ENCODE results near the gene RNU2-63P. TPM values are rescaled to one million over a fixed set of nuclear protein-coding genes. Genes with fewer than 3 reads are reported as not detected.
"Not testable (repeated sequence)": the region's sequence is repeated elsewhere in the genome, so short reads cannot be mapped to it uniquely, and the experiment has no call there.

RNU2-63P gene
- total and polyA plus RNA-seq, 12 donors: 4.9 to 45.8 (median 15.2) TPM; not detected in 9

GRCh38 chr2:88002359-88002707 is 14.0 kb downstream of the RNU2-63P start:
- no peaks in the 10 kb centered on the region for H3K36me3 ChIP-seq (replicated peaks in 1 of 2)
- no peak for TF ChIP-seq CTCF (IDR thresholded peaks at IDR 0.05)
- no peak for TF ChIP-seq POLR2A (IDR thresholded peaks at IDR 0.05)
- intact Hi-C loops (cut with DNase I): no loop called here
- H3K27me3 ChIP-seq: no peaks in the 10 kb centered on the region
- H3K27ac ChIP-seq: no peak overlapping the region
- DNase-seq: no peak
- H3K4me1 ChIP-seq (replicated peaks in 1 of 2): peaks cover 0 to 7% of the 10 kb centered on the region in 2 donors
- WGBS, 4 donors: 90 to 96% (median 91%) methylated on average over 6 of the region's 6 CpGs
- H3K9me3 ChIP-seq (replicated peaks in 1 of 3): no peaks in the 10 kb centered on the region
- no peak overlapping the region for H3K4me3 ChIP-seq

GRCh38 chr2:88000474-88000873 is 15.9 kb downstream of the RNU2-63P start:
- H3K27ac ChIP-seq; intact Hi-C loops (cut with DNase I); H3K4me3 ChIP-seq; H3K9me3 ChIP-seq (replicated peaks in 1 of 3); H3K4me1 ChIP-seq (replicated peaks in 1 of 2); H3K27me3 ChIP-seq; DNase-seq; H3K36me3 ChIP-seq (replicated peaks in 1 of 2): not testable (repeated sequence)
- WGBS, 4 donors: 60 to 96% (median 63%) methylated on average over 2 to 3 of the region's 3 CpGs

GRCh38 chr2:87996570-87996969 is 19.8 kb downstream of the RNU2-63P start:
- Histone ChIP-seq H3K27me3 (no peaks in the 10 kb centered on the region), H3K9me3 (replicated peaks in 1 of 3) (no peaks in the 10 kb centered on the region), H3K36me3 (replicated peaks in 1 of 2) (no peaks in the 10 kb centered on the region), H3K4me3 (no peak overlapping the region), H3K27ac (no peak overlapping the region), H3K4me1 (replicated peaks in 1 of 2) (peaks cover 0 to under 1% of the 10 kb centered on the region in 2 donors)
- no peak for TF ChIP-seq CTCF (IDR thresholded peaks at IDR 0.05)
- no peak for TF ChIP-seq POLR2A (IDR thresholded peaks at IDR 0.05)
- 62 to 85% (median 77%) methylated on average over 6 of the region's 6 CpGs for WGBS, 4 donors
- intact Hi-C loops (cut with DNase I): no loop called here
- DNase-seq: no peak

- intact Hi-C loops (cut with DNase I): no loop called here
- H3K4me3 ChIP-seq: no peak overlapping the region
- no peaks in the 10 kb centered on the region for H3K36me3 ChIP-seq (replicated peaks in 1 of 2)
- H3K4me1 ChIP-seq (replicated peaks in 1 of 2): no peaks in the 10 kb centered on the region
- no peak for TF ChIP-seq POLR2A (IDR thresholded peaks at IDR 0.05)
- TF ChIP-seq CTCF (IDR thresholded peaks at IDR 0.05): no peak
- DNase-seq: no peak
- WGBS, 4 donors: 26 to 55% (median 47%) methylated on average over 1 of the region's 1 CpG
- no peaks in the 10 kb centered on the region for H3K27me3 ChIP-seq
- no peak overlapping the region for H3K27ac ChIP-seq
- no peaks in the 10 kb centered on the region for H3K9me3 ChIP-seq (replicated peaks in 1 of 3)
Measured at GRCh38 chr2:87995756-87996155, 20.6 kb downstream of the RNU2-63P start.

- H3K4me3 ChIP-seq; intact Hi-C loops (cut with DNase I); H3K4me1 ChIP-seq (replicated peaks in 1 of 2); H3K36me3 ChIP-seq (replicated peaks in 1 of 2); H3K27ac ChIP-seq; H3K9me3 ChIP-seq (replicated peaks in 1 of 3); H3K27me3 ChIP-seq; DNase-seq: not testable (repeated sequence)
- WGBS, 4 donors: 66 to 72% (median 67%) methylated on average over 5 to 7 of the region's 7 CpGs
Measured at GRCh38 chr2:87994304-87994850, 22.0 kb downstream of the RNU2-63P start.

GRCh38 chr2:87992569-87992968 is 23.8 kb downstream of the RNU2-63P start:
- H3K4me3 ChIP-seq; intact Hi-C loops (cut with DNase I); H3K36me3 ChIP-seq (replicated peaks in 1 of 2); DNase-seq; H3K4me1 ChIP-seq (replicated peaks in 1 of 2); H3K27me3 ChIP-seq; H3K27ac ChIP-seq; H3K9me3 ChIP-seq (replicated peaks in 1 of 3): not testable (repeated sequence)
- 17 to 50% (median 23%) methylated on average over 1 to 2 of the region's 3 CpGs; no CpG with 5 or more reads in 1 of the 4 donors for WGBS, 4 donors

GRCh38 chr2:87987473-87987872 is 28.9 kb downstream of the RNU2-63P start:
- H3K9me3 ChIP-seq (replicated peaks in 1 of 3); intact Hi-C loops (cut with DNase I); H3K27ac ChIP-seq; H3K27me3 ChIP-seq; H3K36me3 ChIP-seq (replicated peaks in 1 of 2); H3K4me1 ChIP-seq (replicated peaks in 1 of 2); H3K4me3 ChIP-seq; DNase-seq: not testable (repeated sequence)
- WGBS, 4 donors: no CpG with 5 or more reads among the region's 1 CpG

GRCh38 chr2:87985902-87986301 is 30.4 kb downstream of the RNU2-63P start:
- intact Hi-C loops (cut with DNase I); DNase-seq; H3K4me3 ChIP-seq: not testable (repeated sequence)

GRCh38 chr2:87981182-87981581 is 35.2 kb downstream of the RNU2-63P start:
- H3K4me3 ChIP-seq; H3K36me3 ChIP-seq (replicated peaks in 1 of 2); H3K9me3 ChIP-seq (replicated peaks in 1 of 3); DNase-seq; H3K27me3 ChIP-seq; H3K27ac ChIP-seq; H3K4me1 ChIP-seq (replicated peaks in 1 of 2); intact Hi-C loops (cut with DNase I): not testable (repeated sequence)
- WGBS, 4 donors: no CpG with 5 or more reads among the region's 3 CpGs

More at GRCh38 chr2:87985902-87986301, 30.4 kb downstream of the RNU2-63P start:
- H3K9me3 ChIP-seq (replicated peaks in 1 of 3); H3K27me3 ChIP-seq; H3K4me1 ChIP-seq (replicated peaks in 1 of 2); H3K27ac ChIP-seq; H3K36me3 ChIP-seq (replicated peaks in 1 of 2): not testable (repeated sequence)
- WGBS, 4 donors: 72 to 75% methylated on average over 5 of the region's 5 CpGs; no CpG with 5 or more reads in 2 of the 4 donors

Data from adrenal gland (tissue), 12 donors.